PC-9 (cell line): Measurements from ENCODE around the gene POLD3.

ENCODE experiments used
- CTCF ChIP-seq: fragments of 200-600 bp; sonication (generic); conservative IDR thresholded peaks from 2 replicates; pipeline ENCODE4 v1.6.1; 2017; ENCODE audit warnings: mixed run types, antibody characterized with exemption, mild to moderate bottlenecking, moderate library complexity
- EZH2 ChIP-seq: fragments of 200-600 bp; sonication (generic); IDR thresholded peaks from 2 replicates; pipeline ENCODE4 v1.8.0; 2017; ENCODE audit warnings: antibody characterized with exemption, low read depth

- no peak for TF ChIP-seq CTCF
- no peak for TF ChIP-seq EZH2
These were observed 58.1 kb downstream of the POLD3 start for GRCh38 chr11:74650498-74650897.
